ENCODE results near the gene RASGEF1C.
"Not testable (repeated sequence)": the region's sequence is repeated elsewhere in the genome, so short reads cannot be mapped to it uniquely, and the experiment has no call there.

The RASGEF1C gene

GRCh38 chr5:180129291-180130190, 79.5 kb downstream of the RASGEF1C start:
- no peak for DNase-seq
- in situ Hi-C loops (cut with HindIII; ENCODE audit: low pct_ligation_motif_present, low pct_unique_long_range_greater_than_20kb, low sequenced_read_pairs), result no loop called here

GRCh38 chr5:180128671-180129261, 80.2 kb downstream of the RASGEF1C start:
- in situ Hi-C loops (cut with HindIII; ENCODE audit: low pct_ligation_motif_present, low pct_unique_long_range_greater_than_20kb, low sequenced_read_pairs), result no loop called here
- DNase-seq, result no peak

- in situ Hi-C loops (cut with HindIII; ENCODE audit: low pct_ligation_motif_present, low pct_unique_long_range_greater_than_20kb, low sequenced_read_pairs), result no loop called here
- no peak for DNase-seq
These were observed 81.0 kb downstream of the RASGEF1C start for GRCh38 chr5:180127682-180128670.

GRCh38 chr5:180126716-180127681, 82.0 kb downstream of the RASGEF1C start:
- peak; percentile 19 for DNase-seq
- in situ Hi-C loops (cut with HindIII; ENCODE audit: low pct_ligation_motif_present, low pct_unique_long_range_greater_than_20kb, low sequenced_read_pairs), result no loop called here

- DNase-seq; in situ Hi-C loops (cut with HindIII; ENCODE audit: low pct_ligation_motif_present, low pct_unique_long_range_greater_than_20kb, low sequenced_read_pairs): not testable (repeated sequence)
These were observed 82.9 kb downstream of the RASGEF1C start for GRCh38 chr5:180126156-180126555.

GRCh38 chr5:180124662-180125061, 84.3 kb downstream of the RASGEF1C start:
- in situ Hi-C loops (cut with HindIII; ENCODE audit: low pct_ligation_motif_present, low pct_unique_long_range_greater_than_20kb, low sequenced_read_pairs); DNase-seq: not testable (repeated sequence)

GRCh38 chr5:180122875-180123274, 86.1 kb downstream of the RASGEF1C start:
- DNase-seq, result no peak
- in situ Hi-C loops (cut with HindIII; ENCODE audit: low pct_ligation_motif_present, low pct_unique_long_range_greater_than_20kb, low sequenced_read_pairs), result no loop called here

GRCh38 chr5:180121826-180122413, 87.1 kb downstream of the RASGEF1C start:
- in situ Hi-C loops (cut with HindIII; ENCODE audit: low pct_ligation_motif_present, low pct_unique_long_range_greater_than_20kb, low sequenced_read_pairs), result no loop called here
- no peak for DNase-seq

- DNase-seq, result no peak
- in situ Hi-C loops (cut with HindIII; ENCODE audit: low pct_ligation_motif_present, low pct_unique_long_range_greater_than_20kb, low sequenced_read_pairs), result no loop called here
These were observed 88.5 kb downstream of the RASGEF1C start for GRCh38 chr5:180120237-180121101.

GRCh38 chr5:180119903-180120236, 89.1 kb downstream of the RASGEF1C start:
- DNase-seq, result no peak
- in situ Hi-C loops (cut with HindIII; ENCODE audit: low pct_ligation_motif_present, low pct_unique_long_range_greater_than_20kb, low sequenced_read_pairs), result no loop called here

GRCh38 chr5:180119031-180119902, 89.7 kb downstream of the RASGEF1C start:
- in situ Hi-C loops (cut with HindIII; ENCODE audit: low pct_ligation_motif_present, low pct_unique_long_range_greater_than_20kb, low sequenced_read_pairs), result no loop called here
- DNase-seq, result no peak

- in situ Hi-C loops (cut with HindIII; ENCODE audit: low pct_ligation_motif_present, low pct_unique_long_range_greater_than_20kb, low sequenced_read_pairs), result no loop called here
These were observed 90.6 kb downstream of the RASGEF1C start for GRCh38 chr5:180118391-180118791.

GRCh38 chr5:180117000-180117725, 91.8 kb downstream of the RASGEF1C start:
- DNase-seq, result peak; percentile 7
- in situ Hi-C loops (cut with HindIII; ENCODE audit: low pct_ligation_motif_present, low pct_unique_long_range_greater_than_20kb, low sequenced_read_pairs), result no loop called here

More at GRCh38 chr5:180118391-180118791, 90.6 kb downstream of the RASGEF1C start:
- DNase-seq, result no peak

GRCh38 chr5:180116077-180116999, 92.7 kb downstream of the RASGEF1C start:
- no peak for DNase-seq
- in situ Hi-C loops (cut with HindIII; ENCODE audit: low pct_ligation_motif_present, low pct_unique_long_range_greater_than_20kb, low sequenced_read_pairs), result no loop called here
